ENCODE results near the gene KCNH6. TPM values are rescaled to one million over a fixed set of nuclear protein-coding genes. Genes with fewer than 3 reads are reported as not detected.

The KCNH6 gene
- total RNA-seq, 5 donors from 2014 or later (not counting 1 experiment from before 2014, with no cell fraction given): not detected

DNA sequence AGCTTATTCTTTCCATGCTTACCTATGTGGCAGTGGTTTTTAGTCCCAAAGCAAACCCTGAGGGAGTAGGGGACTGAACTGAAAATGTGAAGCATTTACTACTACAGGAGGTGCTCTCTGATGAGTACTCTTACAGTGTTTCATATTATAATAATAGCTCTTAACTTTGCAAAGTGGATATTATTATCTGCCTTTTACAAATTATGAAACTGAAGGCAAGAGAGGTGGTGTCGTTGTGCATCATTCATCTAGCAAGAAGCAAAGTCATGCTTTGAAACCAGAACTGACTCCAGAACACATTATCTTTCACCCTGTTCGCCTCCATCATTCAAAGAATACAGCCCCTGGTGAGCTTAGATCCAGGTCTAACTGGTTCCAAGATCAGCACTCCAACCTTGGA is 8.2 kb upstream of the KCNH6 start:
- H3K36me3 Mint-ChIP-seq: no peaks in the 10 kb centered on the region
- peaks cover 2 to 21% of the 10 kb centered on the region in 2 experiments for H3K27me3 ChIP-seq (replicated peaks in 1 of 2; ENCODE audit: control insufficient read depth in 2 of 2, extremely low read depth in 1 of 2, insufficient read depth in 2 of 2, low read length in 1 of 2)
- peaks cover 5 to 7% of the 10 kb centered on the region in 2 donors for H3K27me3 Mint-ChIP-seq
- ChIA-PET POLR2A (interaction anchor here in 1 of 2 donors (0.6 kb wide), 1 partner anchor 11 kb away, joined by 10 read pairs; no protein-coding TSS in a partner anchor), CTCF (no interaction called here)
- H3K9me3 Mint-ChIP-seq: no peaks in the 10 kb centered on the region
- ATAC-seq (replicated peaks in 1 of 4) (no peak), DNase-seq (no peak)
- H3K4me1 Mint-ChIP-seq: no peaks in the 10 kb centered on the region
- no peak overlapping the region for H3K27ac Mint-ChIP-seq
- H3K9me3 ChIP-seq: no peaks in the 10 kb centered on the region
- 29% methylated on average over 1 of the region's 2 CpGs for WGBS (ENCODE audit: insufficient coverage)
- H3K36me3 ChIP-seq (ENCODE audit: control insufficient read depth in 2 of 2, extremely low read depth in 1 of 2, insufficient read depth in 1 of 2, low read length in 1 of 2): no peaks in the 10 kb centered on the region
- no peaks in the 10 kb centered on the region for H3K4me1 ChIP-seq (ENCODE audit: control insufficient read depth in 1 of 2, extremely low read depth in 1 of 2, insufficient read depth in 2 of 2, low read length in 2 of 2)
- no peak overlapping the region for H3K4me3 Mint-ChIP-seq
- no peak overlapping the region for H3K4me3 ChIP-seq (ENCODE audit: control insufficient read depth in 1 of 2, extremely low read depth in 1 of 2, low read length in 1 of 2)
- H3K27ac ChIP-seq (ENCODE audit: low read length): no peak overlapping the region

DNA sequence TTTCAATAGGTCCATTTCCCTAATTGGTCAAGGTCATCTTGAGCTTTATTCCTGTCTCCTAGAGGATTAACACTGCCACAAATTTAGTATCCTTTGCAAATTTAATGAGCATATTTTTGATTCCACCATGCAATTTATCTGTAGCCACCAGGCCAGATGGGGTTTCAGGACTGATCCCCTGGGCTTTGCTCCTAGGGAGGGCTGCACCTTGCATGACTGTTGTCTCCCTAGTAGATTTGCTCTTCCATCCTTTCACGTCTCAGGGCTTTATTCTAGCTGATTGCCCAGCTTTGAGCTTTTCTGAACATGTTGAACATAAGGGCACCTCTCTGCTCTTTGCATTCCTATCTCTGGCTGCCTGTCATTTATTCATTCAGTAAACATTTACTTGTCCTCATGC is 7.7 kb upstream of the KCNH6 start:
- H3K27me3 Mint-ChIP-seq: peaks cover 5 to 7% of the 10 kb centered on the region in 2 donors
- no peak overlapping the region for H3K27ac Mint-ChIP-seq
- Histone ChIP-seq H3K9me3 (no peaks in the 10 kb centered on the region), H3K4me3 (ENCODE audit: control insufficient read depth in 1 of 2, extremely low read depth in 1 of 2, low read length in 1 of 2) (no peak overlapping the region), H3K36me3 (ENCODE audit: control insufficient read depth in 2 of 2, extremely low read depth in 1 of 2, insufficient read depth in 1 of 2, low read length in 1 of 2) (no peaks in the 10 kb centered on the region), H3K27me3 (replicated peaks in 1 of 2; ENCODE audit: control insufficient read depth in 2 of 2, extremely low read depth in 1 of 2, insufficient read depth in 2 of 2, low read length in 1 of 2) (peaks cover 2 to 19% of the 10 kb centered on the region in 2 experiments), H3K27ac (ENCODE audit: low read length) (no peak overlapping the region), H3K4me1 (ENCODE audit: control insufficient read depth in 1 of 2, extremely low read depth in 1 of 2, insufficient read depth in 2 of 2, low read length in 2 of 2) (no peaks in the 10 kb centered on the region)
- DNase-seq (no peak), ATAC-seq (replicated peaks in 1 of 4) (no peak)
- no peaks in the 10 kb centered on the region for H3K9me3 Mint-ChIP-seq
- H3K36me3 Mint-ChIP-seq: no peaks in the 10 kb centered on the region
- ChIA-PET POLR2A (no interaction called here), CTCF (no interaction called here)
- H3K4me3 Mint-ChIP-seq: no peak overlapping the region
- H3K4me1 Mint-ChIP-seq: no peaks in the 10 kb centered on the region
- 55% methylated on average over 1 of the region's 1 CpG for WGBS (ENCODE audit: insufficient coverage)

DNA sequence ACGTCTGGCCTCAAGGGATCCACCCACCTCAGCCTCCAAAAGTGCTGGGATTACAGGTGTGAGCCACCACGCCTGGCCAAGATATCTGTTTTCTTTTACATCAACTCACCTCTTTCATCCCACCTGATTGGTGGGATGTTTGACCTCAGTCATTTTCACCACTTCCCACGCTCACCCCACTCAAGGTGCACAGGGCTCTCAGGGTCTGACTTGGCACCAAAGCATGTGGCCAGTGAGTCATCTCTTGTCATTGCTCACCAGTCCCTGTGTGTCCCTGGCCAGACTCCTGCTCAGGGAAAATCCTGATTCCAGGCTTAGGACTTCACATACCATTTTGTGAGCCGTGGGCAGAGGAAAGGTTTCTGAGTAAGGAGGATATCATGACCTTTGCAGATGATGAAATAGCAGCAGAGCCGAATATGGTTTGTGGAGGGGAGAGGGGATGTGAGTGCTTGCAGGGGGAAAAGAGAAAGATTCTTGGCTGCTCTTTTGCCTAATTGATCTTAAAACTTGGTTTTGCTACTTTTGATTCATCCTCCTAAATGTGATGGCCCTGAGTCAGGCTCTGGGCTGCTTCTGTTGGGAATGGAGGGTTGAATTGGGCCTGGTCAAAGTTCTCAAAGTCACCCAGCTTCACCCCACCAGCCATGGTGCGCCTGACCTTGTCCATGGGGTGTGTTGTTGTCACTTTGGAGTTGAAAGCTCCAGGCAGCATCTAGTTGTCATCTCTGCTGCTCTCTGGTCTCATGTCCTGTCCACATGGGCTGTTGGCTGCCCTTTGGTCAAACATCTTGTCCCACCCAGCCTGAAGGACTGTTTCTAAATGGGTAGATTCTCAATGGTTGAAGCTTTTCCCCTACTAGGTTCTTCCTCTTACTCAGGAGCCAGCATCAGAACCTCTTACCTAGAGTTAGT is 6.0 kb upstream of the KCNH6 start:
- H3K36me3 ChIP-seq (ENCODE audit: control insufficient read depth in 2 of 2, extremely low read depth in 1 of 2, insufficient read depth in 1 of 2, low read length in 1 of 2): no peaks in the 10 kb centered on the region
- no peaks in the 10 kb centered on the region for H3K9me3 ChIP-seq
- no peak for DNase-seq
- no peaks in the 10 kb centered on the region for H3K36me3 Mint-ChIP-seq
- H3K9me3 Mint-ChIP-seq: no peaks in the 10 kb centered on the region
- no peaks in the 10 kb centered on the region for H3K4me1 Mint-ChIP-seq
- H3K4me1 ChIP-seq (ENCODE audit: control insufficient read depth in 1 of 2, extremely low read depth in 1 of 2, insufficient read depth in 2 of 2, low read length in 2 of 2): no peaks in the 10 kb centered on the region
- H3K27me3 Mint-ChIP-seq: peaks cover 12 to 17% of the 10 kb centered on the region in 2 donors
- ChIA-PET POLR2A (no interaction called here), CTCF (no interaction called here)
- 60% methylated on average over 3 of the region's 6 CpGs for WGBS (ENCODE audit: insufficient coverage)
- no peak for ATAC-seq (replicated peaks in 1 of 4)
- no peak overlapping the region for H3K4me3 ChIP-seq (ENCODE audit: control insufficient read depth in 1 of 2, extremely low read depth in 1 of 2, low read length in 1 of 2)
- H3K27ac Mint-ChIP-seq: no peak overlapping the region
- H3K27me3 ChIP-seq (replicated peaks in 1 of 2; ENCODE audit: control insufficient read depth in 2 of 2, extremely low read depth in 1 of 2, insufficient read depth in 2 of 2, low read length in 1 of 2): peaks cover 2 to 21% of the 10 kb centered on the region in 2 experiments
- no peak overlapping the region for H3K27ac ChIP-seq (ENCODE audit: low read length)
- no peak overlapping the region for H3K4me3 Mint-ChIP-seq

DNA sequence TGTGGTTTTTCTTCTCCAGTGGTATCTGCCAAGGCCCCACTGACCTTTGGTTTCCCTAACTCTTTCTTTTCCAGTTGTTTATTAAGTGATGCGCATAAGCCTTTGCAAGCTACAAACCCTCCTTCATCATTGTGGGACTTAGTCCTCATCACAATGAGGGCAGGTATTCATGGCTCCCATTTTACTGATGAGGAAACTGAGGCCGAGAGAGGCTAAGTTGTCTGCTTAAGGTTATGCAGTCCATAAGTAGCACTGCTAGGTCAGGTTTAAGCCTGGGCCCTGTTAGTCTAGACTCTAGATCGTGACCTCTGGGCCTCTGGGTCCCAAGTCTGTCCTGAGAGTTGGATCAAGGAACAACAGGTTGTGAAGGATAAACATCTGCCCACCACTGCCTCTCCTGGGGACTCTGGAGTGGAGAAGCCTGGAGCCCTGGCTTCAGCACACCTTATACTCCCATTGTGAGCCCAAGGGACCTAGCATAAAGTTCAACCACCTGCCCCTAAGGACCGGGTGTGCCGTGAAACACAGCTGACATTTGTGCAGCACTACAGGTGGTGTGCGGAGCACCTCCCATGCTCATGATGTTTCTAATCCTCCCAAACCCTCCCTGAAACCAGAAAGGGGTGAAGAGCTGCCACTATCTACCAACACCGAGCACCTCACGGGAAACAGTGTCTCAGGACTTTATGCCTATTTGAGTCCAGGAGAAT is 5.2 kb upstream of the KCNH6 start:
- Mint-ChIP-seq H3K4me1 (no peaks in the 10 kb centered on the region), H3K36me3 (no peaks in the 10 kb centered on the region), H3K27me3 (peaks cover 12 to 19% of the 10 kb centered on the region in 2 donors), H3K27ac (no peak overlapping the region), H3K9me3 (no peaks in the 10 kb centered on the region), H3K4me3 (no peak overlapping the region)
- Histone ChIP-seq H3K36me3 (ENCODE audit: control insufficient read depth in 2 of 2, extremely low read depth in 1 of 2, insufficient read depth in 1 of 2, low read length in 1 of 2) (no peaks in the 10 kb centered on the region), H3K27me3 (replicated peaks in 1 of 2; ENCODE audit: control insufficient read depth in 2 of 2, extremely low read depth in 1 of 2, insufficient read depth in 2 of 2, low read length in 1 of 2) (peaks cover 2 to 25% of the 10 kb centered on the region in 2 experiments), H3K4me3 (ENCODE audit: control insufficient read depth in 1 of 2, extremely low read depth in 1 of 2, low read length in 1 of 2) (no peak overlapping the region), H3K4me1 (ENCODE audit: control insufficient read depth in 1 of 2, extremely low read depth in 1 of 2, insufficient read depth in 2 of 2, low read length in 2 of 2) (no peaks in the 10 kb centered on the region), H3K27ac (ENCODE audit: low read length) (no peak overlapping the region), H3K9me3 (no peaks in the 10 kb centered on the region)
- WGBS (ENCODE audit: insufficient coverage): 67% methylated on average over 5 of the region's 8 CpGs
- DNase-seq (no peak), ATAC-seq (replicated peaks in 1 of 4) (no peak)
- ChIA-PET POLR2A (no interaction called here), CTCF (no interaction called here)

DNA sequence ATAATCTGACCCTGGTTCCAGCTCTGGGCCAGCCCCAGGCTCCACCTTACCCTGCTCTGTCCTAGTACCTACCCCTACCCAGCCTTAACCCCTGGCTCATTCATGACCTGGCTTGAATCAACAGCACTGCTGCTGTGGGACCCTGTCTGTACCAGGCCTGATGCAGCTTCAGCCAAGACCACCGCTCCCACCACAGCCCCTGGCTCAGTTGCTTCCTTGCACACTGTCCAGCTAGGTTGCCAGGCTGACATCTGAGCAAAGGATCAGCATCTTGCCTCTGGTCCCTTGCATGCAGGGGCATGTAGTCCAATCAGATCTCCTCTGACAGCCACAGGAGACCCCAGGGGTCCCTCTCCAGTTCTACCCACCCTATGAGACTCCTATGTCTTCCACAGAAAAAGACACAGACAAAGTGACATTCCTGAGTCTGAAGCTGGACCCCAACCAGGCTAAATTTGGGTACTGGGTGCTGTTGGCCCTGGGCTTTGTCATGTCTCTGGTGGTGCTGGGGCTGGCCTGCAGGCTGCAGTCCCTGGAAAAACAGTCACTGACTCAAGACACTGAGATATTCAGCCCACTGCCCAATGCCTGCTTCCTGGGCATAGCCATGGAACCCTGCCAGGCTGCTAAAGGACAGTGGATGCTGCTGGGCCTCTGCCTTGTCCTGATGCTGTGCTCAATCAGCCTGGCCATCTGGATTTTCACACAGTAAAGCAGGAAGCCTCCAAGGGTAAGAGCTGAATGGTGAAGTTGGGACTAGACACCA is 3.9 kb upstream of the KCNH6 start:
- Histone ChIP-seq H3K27ac (ENCODE audit: low read length) (no peak overlapping the region), H3K4me3 (ENCODE audit: control insufficient read depth in 1 of 2, extremely low read depth in 1 of 2, low read length in 1 of 2) (no peak overlapping the region), H3K36me3 (ENCODE audit: control insufficient read depth in 2 of 2, extremely low read depth in 1 of 2, insufficient read depth in 1 of 2, low read length in 1 of 2) (no peaks in the 10 kb centered on the region), H3K27me3 (replicated peaks in 1 of 2; ENCODE audit: control insufficient read depth in 2 of 2, extremely low read depth in 1 of 2, insufficient read depth in 2 of 2, low read length in 1 of 2) (peaks cover 2 to 36% of the 10 kb centered on the region in 2 experiments), H3K9me3 (no peaks in the 10 kb centered on the region), H3K4me1 (ENCODE audit: control insufficient read depth in 1 of 2, extremely low read depth in 1 of 2, insufficient read depth in 2 of 2, low read length in 2 of 2) (peaks cover 0 to 5% of the 10 kb centered on the region in 2 experiments)
- ATAC-seq (replicated peaks in 1 of 4) (no peak), DNase-seq (no peak)
- 43% methylated on average over 1 of the region's 1 CpG for WGBS (ENCODE audit: insufficient coverage)
- Mint-ChIP-seq H3K9me3 (no peaks in the 10 kb centered on the region), H3K4me3 (no peak overlapping the region), H3K36me3 (no peaks in the 10 kb centered on the region), H3K27me3 (peaks cover 17 to 29% of the 10 kb centered on the region in 2 donors), H3K4me1 (peaks cover 7 to 8% (median 8%) of the 10 kb centered on the region in 3 donors), H3K27ac (no peak overlapping the region)
- ChIA-PET CTCF (no interaction called here), POLR2A (no interaction called here)
